SU-DHL-6 (cell line): ENCODE results near the gene ACTN4.

Experiments
- EZH2phosphoT487 ChIP-seq: fragments of 200-600 bp; sonication (generic), shearing (Covaris generic); conservative IDR thresholded peaks from 2 replicates; pipeline ENCODE4 v1.6.1; 2018; ENCODE audit warnings: mild to moderate bottlenecking, antibody characterized with exemption, low read length, moderate library complexity, mixed read lengths
- TF ChIP-seq, protein P1 (sequence below): fragments of 200-600 bp; sonication (generic); IDR thresholded peaks from one replicate; pipeline ENCODE4 v1.5.1; 2017; ENCODE audit warnings: antibody characterized with exemption, mild to moderate bottlenecking, low read length, moderate library complexity; ENCODE audit not compliant: insufficient read depth, poor library complexity, severe bottlenecking

DNA sequence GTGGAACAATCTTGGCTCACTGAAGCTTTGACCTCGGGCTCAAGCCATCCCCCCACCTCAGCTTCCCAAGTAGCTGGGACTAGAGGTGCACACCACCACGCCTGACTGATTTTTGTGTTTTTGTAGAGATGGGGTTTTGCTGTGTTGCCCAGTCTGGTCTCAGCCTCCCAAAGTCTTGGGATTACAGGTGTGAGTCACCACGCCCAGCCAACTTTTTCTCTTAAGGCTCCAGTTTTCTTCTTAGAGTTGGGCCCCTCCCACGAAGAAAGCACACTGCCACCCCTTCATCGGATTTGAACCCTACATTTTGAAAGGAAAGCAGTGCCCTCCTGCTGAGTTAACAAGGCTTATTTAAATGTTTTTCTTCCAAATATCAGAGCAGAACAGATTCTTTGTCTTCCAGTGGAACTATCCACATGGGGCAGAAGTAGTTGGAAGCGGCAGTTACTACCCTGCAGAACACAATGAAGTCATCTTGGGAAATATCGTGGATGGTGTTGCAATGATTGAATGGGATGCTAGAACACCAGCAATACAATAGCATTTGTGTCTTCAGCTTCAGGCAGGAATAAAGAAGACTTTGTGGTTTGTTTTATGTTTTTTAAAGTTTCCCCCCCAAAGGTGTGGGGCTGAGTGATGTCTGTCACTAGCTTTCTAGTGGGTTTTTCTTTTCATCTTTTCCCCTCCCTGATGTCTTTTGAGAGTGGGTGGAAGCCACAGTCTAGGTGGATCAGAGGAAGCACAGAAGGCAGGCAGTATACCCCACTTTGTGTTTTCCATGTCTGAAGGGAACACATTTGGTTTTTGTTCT, 8.9 kb downstream of the ACTN4 start:
- TF ChIP-seq, protein P1, sequence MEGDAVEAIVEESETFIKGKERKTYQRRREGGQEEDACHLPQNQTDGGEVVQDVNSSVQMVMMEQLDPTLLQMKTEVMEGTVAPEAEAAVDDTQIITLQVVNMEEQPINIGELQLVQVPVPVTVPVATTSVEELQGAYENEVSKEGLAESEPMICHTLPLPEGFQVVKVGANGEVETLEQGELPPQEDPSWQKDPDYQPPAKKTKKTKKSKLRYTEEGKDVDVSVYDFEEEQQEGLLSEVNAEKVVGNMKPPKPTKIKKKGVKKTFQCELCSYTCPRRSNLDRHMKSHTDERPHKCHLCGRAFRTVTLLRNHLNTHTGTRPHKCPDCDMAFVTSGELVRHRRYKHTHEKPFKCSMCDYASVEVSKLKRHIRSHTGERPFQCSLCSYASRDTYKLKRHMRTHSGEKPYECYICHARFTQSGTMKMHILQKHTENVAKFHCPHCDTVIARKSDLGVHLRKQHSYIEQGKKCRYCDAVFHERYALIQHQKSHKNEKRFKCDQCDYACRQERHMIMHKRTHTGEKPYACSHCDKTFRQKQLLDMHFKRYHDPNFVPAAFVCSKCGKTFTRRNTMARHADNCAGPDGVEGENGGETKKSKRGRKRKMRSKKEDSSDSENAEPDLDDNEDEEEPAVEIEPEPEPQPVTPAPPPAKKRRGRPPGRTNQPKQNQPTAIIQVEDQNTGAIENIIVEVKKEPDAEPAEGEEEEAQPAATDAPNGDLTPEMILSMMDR, result no peak
- no peak for TF ChIP-seq EZH2phosphoT487
